Amygdala (tissue), 56 donors: ENCODE results near the gene TRAPPC5.

Experiments used
- DNase-seq, 56 donors: peaks; one replicate each; lab custom pipeline; 2025; lab: John Stamatoyannopoulos, UW

TRAPPC5 gene

GRCh38 chr19:7674010-7675005 is 6.3 kb upstream of the TRAPPC5 start:
- peak in 35 of 56 donors; percentile 4 to 68 (median 38) for DNase-seq

GRCh38 chr19:7676376-7676775 is 4.3 kb upstream of the TRAPPC5 start:
- no peak for DNase-seq

GRCh38 chr19:7676854-7677253 is 3.8 kb upstream of the TRAPPC5 start, which contains the start of gene MCEMP1:
MCEMP1 (plus strand) TSS chr19:7677090; CDS start chr19:7677121, 31 bp downstream.
- DNase-seq, result no peak

- DNase-seq, result no peak
Measured at GRCh38 chr19:7677669-7678311, 2.8 kb upstream of the TRAPPC5 start.

DNA sequence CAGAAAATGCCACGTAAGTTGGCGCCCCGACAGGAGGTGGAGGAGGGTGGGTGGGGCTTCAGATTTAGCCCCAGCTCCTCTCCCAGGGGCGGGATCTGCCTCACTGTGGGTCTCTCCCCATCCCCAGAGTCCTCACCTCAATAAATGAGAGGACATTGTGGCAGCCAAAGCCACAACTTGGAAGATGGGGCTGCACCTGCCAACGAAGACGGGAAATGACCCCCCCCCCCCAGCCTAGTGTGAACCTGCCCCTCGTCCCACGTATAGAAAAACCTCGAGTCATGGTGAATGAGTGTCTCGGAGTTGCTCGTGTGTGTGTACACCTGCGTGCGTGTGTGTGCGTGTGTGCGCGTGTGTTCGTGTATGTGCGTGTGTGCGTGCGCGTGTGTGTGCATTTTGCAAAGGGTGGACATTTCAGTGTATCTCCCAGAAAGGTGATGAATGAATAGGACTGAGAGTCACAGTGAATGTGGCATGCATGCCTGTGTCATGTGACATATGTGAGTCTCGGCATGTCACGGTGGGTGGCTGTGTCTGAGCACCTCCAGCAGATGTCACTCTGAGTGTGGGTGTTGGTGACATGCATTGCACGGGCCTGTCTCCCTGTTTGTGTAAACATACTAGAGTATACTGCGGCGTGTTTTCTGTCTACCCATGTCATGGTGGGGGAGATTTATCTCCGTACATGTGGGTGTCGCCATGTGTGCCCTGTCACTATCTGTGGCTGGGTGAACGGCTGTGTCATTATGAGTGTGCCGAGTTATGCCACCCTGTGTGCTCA is 1.5 kb upstream of the TRAPPC5 start:
- peak in 6 of 56 donors; percentile 3 to 25 (median 5) for DNase-seq

DNA sequence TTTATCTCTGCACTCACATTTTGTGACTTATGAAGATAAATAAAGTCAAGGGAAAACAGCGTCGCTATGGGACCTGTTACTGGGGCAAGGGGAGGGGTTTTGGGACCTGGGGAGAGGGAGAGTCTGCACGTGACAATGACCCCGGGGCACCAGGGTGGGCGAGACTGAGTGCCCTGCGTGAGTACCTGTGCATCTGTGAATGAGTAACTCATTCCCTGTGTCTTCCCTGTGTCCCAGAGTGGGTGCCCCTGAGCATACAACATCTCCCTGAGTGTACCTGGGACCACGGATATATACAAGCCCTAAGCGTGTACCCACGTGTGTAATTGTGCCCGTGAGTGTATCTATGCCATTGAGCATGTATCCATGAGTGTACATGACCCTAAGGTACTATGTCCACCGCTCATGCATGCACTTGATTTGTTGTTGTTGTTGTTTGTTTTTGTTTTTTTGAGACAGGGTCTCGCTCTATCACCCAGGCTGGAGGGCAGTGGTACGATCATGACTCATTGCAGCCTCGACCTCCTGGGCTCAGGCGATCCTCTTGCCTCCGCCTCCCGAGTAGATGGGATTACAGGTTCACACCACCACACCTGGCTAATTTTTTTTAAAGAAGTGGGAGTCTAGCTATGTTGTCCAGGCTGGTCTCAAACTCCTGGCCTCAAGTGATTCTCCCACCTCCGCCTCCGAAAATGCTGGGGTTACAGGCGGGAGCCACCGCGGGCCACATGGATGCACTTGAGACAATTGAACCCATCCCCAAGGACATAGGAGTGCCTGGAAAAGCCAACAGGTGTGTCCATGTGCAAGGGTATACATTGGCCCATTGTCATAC is 645 bp upstream of the TRAPPC5 start:
- DNase-seq, result no peak

GRCh38 chr19:7681340-7682174 is 924 bp downstream of the TRAPPC5 start:
- DNase-seq, result peak in 49 of 56 donors; percentile 5 to 71 (median 47)

GRCh38 chr19:7682175-7682855 is 1.7 kb downstream of the TRAPPC5 start:
- DNase-seq, result peak in 12 of 56 donors; percentile 1 to 60 (median 45)

- no peak for DNase-seq
Measured at GRCh38 chr19:7685546-7686445, 5.2 kb downstream of the TRAPPC5 start.

- no peak for DNase-seq
Measured at GRCh38 chr19:7687177-7687576, 6.5 kb downstream of the TRAPPC5 start.

DNA sequence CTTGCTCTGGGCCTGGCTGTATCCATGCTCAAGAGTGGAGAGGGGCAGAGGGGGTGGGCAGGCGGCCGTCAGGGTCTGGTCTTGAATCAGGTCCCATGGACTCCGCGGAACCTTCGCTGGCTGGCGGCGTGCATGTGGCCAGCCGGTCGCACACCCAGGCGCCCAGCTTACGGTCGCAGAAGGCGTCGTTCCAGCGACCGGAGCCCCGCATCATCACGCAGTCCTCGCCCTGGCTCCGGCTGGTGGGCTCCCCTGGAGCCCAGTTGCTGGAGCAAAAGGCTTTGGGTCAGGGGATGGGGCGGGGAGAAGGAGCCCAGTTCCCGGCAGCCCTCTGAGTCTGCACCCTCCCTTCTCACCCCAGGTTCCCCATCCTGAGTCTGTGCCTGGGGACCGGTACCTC is 8.5 kb downstream of the TRAPPC5 start:
- no peak for DNase-seq

GRCh38 chr19:7690779-7691258 is 10.2 kb downstream of the TRAPPC5 start:
- DNase-seq, result no peak

- DNase-seq, result no peak
Measured at GRCh38 chr19:7691497-7691896, 10.9 kb downstream of the TRAPPC5 start.

- DNase-seq, result no peak
Measured at GRCh38 chr19:7692417-7693088, 11.9 kb downstream of the TRAPPC5 start.

DNA sequence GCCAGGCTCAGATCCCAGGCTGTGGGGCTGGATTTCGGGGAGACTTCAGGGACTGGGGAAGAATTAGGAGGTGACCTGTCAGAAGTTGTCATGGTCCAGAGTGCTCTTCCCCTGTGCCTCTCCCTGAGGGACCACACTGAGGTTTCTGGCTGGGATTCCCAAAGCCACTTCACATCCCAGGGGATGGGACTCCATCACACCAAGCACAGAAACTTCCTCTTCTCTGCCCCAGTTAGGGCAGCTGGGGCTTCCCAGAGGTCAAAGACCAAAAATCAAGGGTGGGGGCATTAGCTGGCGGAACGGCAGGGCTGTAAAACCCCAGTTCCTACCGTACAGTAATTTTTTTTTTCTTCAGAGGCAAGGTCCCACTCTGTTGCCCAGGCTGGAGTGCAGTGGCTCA is 13.9 kb downstream of the TRAPPC5 start:
- no peak for DNase-seq

GRCh38 chr19:7697721-7698287 is 17.2 kb downstream of the TRAPPC5 start:
- no peak for DNase-seq
